Thoracic aorta (tissue), 2 donors: ENCODE data around the gene PPP2R3A. TPM values are rescaled to one million over a fixed set of nuclear protein-coding genes. Genes with fewer than 3 reads are reported as not detected.

Source experiments
- ATAC-seq: fragments of 150-250 bp; one replicate; pipeline ENCODE4 v1.8.0; 2017; ENCODE audit warnings: low read depth; ENCODE audit not compliant: insufficient number of reproducible peaks, low FRiP score
- DNase-seq: peaks from one replicate; pipeline ENCODE4 v3.0.0-alpha.2; 2020; ENCODE audit warnings: low spot score
- H3K27ac ChIP-seq, 2 donors: fragments of 200-600 bp; sonication (generic); 1 replicate in 1 of 2; 2 replicates in 1 of 2; pipeline ENCODE4 v1.5.1; 2016; ENCODE audit warnings: mild to moderate bottlenecking in 2 of 2, moderate library complexity in 2 of 2
- H3K27me3 ChIP-seq: fragments of 200-600 bp; sonication (generic); replicated peaks from 2 replicates; pipeline ENCODE4 v1.6.0; 2016; ENCODE audit warnings: mild to moderate bottlenecking; ENCODE audit not compliant: insufficient read depth
- H3K36me3 ChIP-seq: fragments of 200-600 bp; sonication (generic); one replicate; pipeline ENCODE4 v1.5.1; 2016
- H3K4me1 ChIP-seq, 2 donors: fragments of 200-600 bp; sonication (generic); 1 replicate in 1 of 2; 2 replicates in 1 of 2; pipeline versions ENCODE4 v1.5.1 to v1.6.0; 2016; ENCODE audit warnings: low read depth in 2 of 2, mild to moderate bottlenecking in 1 of 2; ENCODE audit not compliant: control insufficient read depth in 1 of 2
- H3K4me3 ChIP-seq: fragments of 200-600 bp; sonication (generic); 2 replicates; pipeline ENCODE4 v1.5.1; 2016; ENCODE audit warnings: mild to moderate bottlenecking
- H3K9me3 ChIP-seq: fragments of 200-600 bp; sonication (generic); 2 replicates; pipeline ENCODE4 v1.5.1; 2016
- CTCF ChIP-seq: fragments of 200-600 bp; sonication (generic); IDR thresholded peaks from one replicate; pipeline ENCODE4 v1.5.1; 2019; ENCODE audit warnings: antibody characterized with exemption
- total RNA-seq, 2 donors: library from RNA; depleted of rRNA; stranded (reverse); fragments of >200 nt; gene quantifications; one replicate each; pipeline versions ENCODE4 v1.1.0 to v1.2.3, GENCODE V29; 2016

The PPP2R3A gene
- total RNA-seq, 2 donors from 2014 or later: 6.8 to 18.0 TPM

- Histone ChIP-seq H3K4me3 (no peak overlapping the region), H3K36me3 (no peaks in the 10 kb centered on the region), H3K4me1 (no peaks in the 10 kb centered on the region), H3K9me3 (no peaks in the 10 kb centered on the region), H3K27ac (no peak overlapping the region), H3K27me3 (no peaks in the 10 kb centered on the region)
- no peak for TF ChIP-seq CTCF
- no peak for ATAC-seq
- DNase-seq: no peak
These were observed 45.3 kb upstream of the PPP2R3A start for GRCh38 chr3:135920275-135920674.

DNA sequence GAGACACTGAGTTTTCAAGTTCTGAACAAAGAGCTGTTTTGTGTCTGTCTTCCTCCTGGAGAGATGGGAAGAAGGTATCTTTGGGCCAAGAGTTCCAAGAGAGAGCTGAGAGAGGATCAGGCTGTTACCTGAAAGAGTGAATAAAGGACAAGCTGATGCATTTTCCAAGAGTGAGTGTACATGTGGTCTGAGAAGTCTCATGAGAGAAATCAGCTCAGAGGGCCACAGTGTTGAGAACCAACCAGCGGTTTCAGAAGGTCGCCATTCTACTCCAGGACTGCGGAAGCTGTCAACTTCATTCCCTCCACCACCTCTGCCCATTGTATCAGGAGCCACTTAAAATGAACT, 42.7 kb upstream of the PPP2R3A start:
- ATAC-seq (no peak), DNase-seq (no peak)
- no peaks in the 10 kb centered on the region for H3K9me3 ChIP-seq
- H3K27ac ChIP-seq: no peak overlapping the region
- no peaks in the 10 kb centered on the region for H3K4me1 ChIP-seq
- no peaks in the 10 kb centered on the region for H3K36me3 ChIP-seq
- no peak overlapping the region for H3K4me3 ChIP-seq
- no peak for TF ChIP-seq CTCF
- no peaks in the 10 kb centered on the region for H3K27me3 ChIP-seq

DNA sequence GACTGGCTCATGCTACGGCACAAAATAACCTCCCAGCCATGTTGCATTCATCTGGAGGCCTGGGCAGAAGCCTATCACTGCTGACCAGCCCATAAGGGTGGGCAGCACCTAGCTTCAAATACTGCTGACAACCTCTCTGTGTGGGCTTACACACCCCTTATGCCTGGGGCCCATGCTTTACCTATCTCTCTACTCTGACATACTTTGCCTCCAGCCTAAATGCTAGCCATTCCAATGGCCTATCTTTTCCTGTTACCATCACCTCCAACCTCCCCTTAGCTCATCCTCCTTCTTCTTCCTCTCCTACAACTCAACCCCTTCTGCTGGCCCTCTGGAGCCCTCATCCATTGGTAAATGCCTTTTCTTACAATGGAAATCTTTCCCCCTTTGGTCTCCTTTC, 41.0 kb upstream of the PPP2R3A start:
- TF ChIP-seq CTCF: no peak
- no peak overlapping the region for H3K27ac ChIP-seq
- no peak for ATAC-seq
- H3K4me3 ChIP-seq: no peak overlapping the region
- no peaks in the 10 kb centered on the region for H3K36me3 ChIP-seq
- no peak for DNase-seq
- H3K27me3 ChIP-seq: no peaks in the 10 kb centered on the region
- no peaks in the 10 kb centered on the region for H3K4me1 ChIP-seq
- no peaks in the 10 kb centered on the region for H3K9me3 ChIP-seq

GRCh38 chr3:135926664-135927063, 38.9 kb upstream of the PPP2R3A start:
- Histone ChIP-seq H3K9me3 (no peaks in the 10 kb centered on the region), H3K27ac (no peak overlapping the region), H3K4me1 (peaks cover 0 to 8% of the 10 kb centered on the region in 2 donors), H3K4me3 (no peak overlapping the region), H3K36me3 (no peaks in the 10 kb centered on the region), H3K27me3 (no peaks in the 10 kb centered on the region)
- no peak for ATAC-seq
- no peak for DNase-seq
- no peak for TF ChIP-seq CTCF

DNA sequence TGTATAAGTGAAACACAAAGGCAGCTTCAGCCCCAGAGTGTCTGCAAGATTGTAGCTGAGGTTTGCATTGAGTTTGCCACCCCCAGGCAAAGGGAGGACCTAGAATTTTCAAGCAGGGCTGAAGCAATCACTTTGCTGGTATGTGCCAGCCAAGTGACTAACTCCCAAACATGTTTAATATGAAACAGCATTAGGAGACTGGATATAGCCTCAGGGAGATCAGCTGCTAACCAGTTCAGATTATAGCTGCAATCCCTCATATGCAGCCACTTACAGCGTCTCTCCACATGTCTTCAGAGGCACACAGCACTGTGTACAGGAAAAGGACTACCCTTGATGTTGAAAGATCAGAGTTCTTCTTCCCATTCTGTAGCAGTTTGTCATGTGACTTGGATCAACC, 38.4 kb upstream of the PPP2R3A start:
- no peaks in the 10 kb centered on the region for H3K27me3 ChIP-seq
- H3K4me1 ChIP-seq: peaks cover 0 to 8% of the 10 kb centered on the region in 2 donors
- H3K9me3 ChIP-seq: no peaks in the 10 kb centered on the region
- no peaks in the 10 kb centered on the region for H3K36me3 ChIP-seq
- DNase-seq: no peak
- no peak for ATAC-seq
- TF ChIP-seq CTCF: no peak
- H3K27ac ChIP-seq: no peak overlapping the region
- H3K4me3 ChIP-seq: no peak overlapping the region
